Activated naive CD4-positive, alpha-beta T cell treated with anti-CD3 and anti-CD28 coated beads for 36 hours (primary cell): Measurements from ENCODE around the gene MTHFD2. TPM values are rescaled to one million over a fixed set of nuclear protein-coding genes. Genes with fewer than 3 reads are reported as not detected.
"Not testable (repeated sequence)": the region's sequence is repeated elsewhere in the genome, so short reads cannot be mapped to it uniquely, and the experiment has no call there.

Source experiments
- CTCF ChIA-PET: fragments of 350-600 bp; sonication (Branson Sonifier 250); formaldehyde crosslinking; loops from one replicate; lab custom pipeline; 2021; ENCODE audit warnings: antibody characterized with exemption; lab: Charles Lee
- DNase-seq: peaks from one replicate; pipeline ENCODE4 v3.0.0-alpha.2; 2020
- H3K27ac Mint-ChIP-seq: one replicate; pipeline ENCODE4 v1.8.0; 2021; ENCODE audit warnings: mild to moderate bottlenecking, mixed read lengths
- H3K27me3 Mint-ChIP-seq: one replicate; pipeline ENCODE4 v1.8.0; 2021; ENCODE audit warnings: low read depth, mixed read lengths
- H3K36me3 Mint-ChIP-seq: one replicate; pipeline ENCODE4 v1.8.0; 2021; ENCODE audit warnings: low read depth, mixed read lengths
- H3K4me1 Mint-ChIP-seq: one replicate; pipeline ENCODE4 v1.8.0; 2021; ENCODE audit warnings: low read depth, mixed read lengths
- H3K4me3 Mint-ChIP-seq: one replicate; pipeline ENCODE4 v1.8.0; 2021; ENCODE audit warnings: mild to moderate bottlenecking, moderate library complexity, mixed read lengths
- H3K9me3 Mint-ChIP-seq: one replicate; pipeline ENCODE4 v1.8.0; 2021; ENCODE audit warnings: mixed read lengths
- intact Hi-C: fragments of 100-400 bp; cut with micrococcal nuclease; formaldehyde crosslinking; loops from one replicate; pipeline ENCODE4 v1.15.1; 2023
- total RNA-seq, 2 experiments: library from RNA; stranded (reverse); gene quantifications; one replicate each; pipeline ENCODE4 v1.2.3, GENCODE V29; 2021

Gene MTHFD2
- total RNA-seq, 2 experiments from 2014 or later = 683 to 692 TPM

- Mint-ChIP-seq H3K36me3 (peaks cover 14% of the 10 kb centered on the region), H3K4me3 (peak overlapping the region; percentile 84), H3K9me3 (no peaks in the 10 kb centered on the region), H3K4me1 (peaks cover 43% of the 10 kb centered on the region), H3K27ac (peak overlapping the region; percentile 86), H3K27me3 (no peaks in the 10 kb centered on the region)
- intact Hi-C loops = loop anchor here (2.0 kb wide), 1 partner anchor 276 kb away; the partner anchor contains the start of gene INO80B
- CTCF ChIA-PET = interaction anchor here (0.6 to 2.3 kb wide), 35 partner anchors 8 to 1490 kb away, joined by 3 to 17 read pairs (median 4); partner anchors contain the start of genes MTHFD2 and STAMBP
- peak; percentile 9 for DNase-seq
Observed at GRCh38 chr2:74179063-74179865, 19.2 kb upstream of the MTHFD2 start.

- peak; percentile 13 for DNase-seq
- Mint-ChIP-seq H3K27ac (no peak overlapping the region), H3K27me3 (no peaks in the 10 kb centered on the region), H3K4me1 (peaks cover 33% of the 10 kb centered on the region), H3K9me3 (no peaks in the 10 kb centered on the region), H3K4me3 (no peak overlapping the region), H3K36me3 (peaks cover 6% of the 10 kb centered on the region)
- intact Hi-C loops = no loop called here
- CTCF ChIA-PET = interaction anchor here (0.5 to 0.7 kb wide), 3 partner anchors 19 to 620 kb away, joined by 3 to 5 read pairs (median 5); no protein-coding TSS in a partner anchor
Observed at GRCh38 chr2:74181739-74182138, 16.7 kb upstream of the MTHFD2 start.

- intact Hi-C loops = no loop called here
- Mint-ChIP-seq H3K4me3 (no peak overlapping the region), H3K36me3 (no peaks in the 10 kb centered on the region), H3K27me3 (no peaks in the 10 kb centered on the region), H3K4me1 (peaks cover 27% of the 10 kb centered on the region), H3K9me3 (no peaks in the 10 kb centered on the region), H3K27ac (no peak overlapping the region)
- no peak for DNase-seq
- CTCF ChIA-PET = interaction anchor here (0.8 to 1.0 kb wide), 3 partner anchors 10 to 16 kb away, joined by 3 to 5 read pairs (median 3); partner anchors contain the start of gene MTHFD2
Observed at GRCh38 chr2:74183878-74184277, 14.5 kb upstream of the MTHFD2 start.

- peaks cover 2% of the 10 kb centered on the region for H3K27me3 Mint-ChIP-seq
- peaks cover 23% of the 10 kb centered on the region for H3K4me1 Mint-ChIP-seq
- H3K4me3 Mint-ChIP-seq = no peak overlapping the region
- H3K36me3 Mint-ChIP-seq = no peaks in the 10 kb centered on the region
- intact Hi-C loops = loop anchor here (1.0 kb wide), 2 partner anchors 8 to 12 kb away; partner anchors contain the start of genes MOB1A and MTHFD2
- H3K27ac Mint-ChIP-seq = peak overlapping the region; percentile 87
- DNase-seq = peak; percentile 84
- H3K9me3 Mint-ChIP-seq = no peaks in the 10 kb centered on the region
- CTCF ChIA-PET = interaction anchor here (0.6 kb wide), 1 partner anchor 712 kb away, joined by 4 read pairs; no protein-coding TSS in a partner anchor
Observed at GRCh38 chr2:74186038-74186437, 12.4 kb upstream of the MTHFD2 start.

GRCh38 chr2:74186706-74187105, 11.7 kb upstream of the MTHFD2 start:
- H3K4me1 Mint-ChIP-seq = peaks cover 20% of the 10 kb centered on the region
- intact Hi-C loops = loop anchor here (1.0 kb wide), 2 partner anchors 8 to 12 kb away; partner anchors contain the start of genes MOB1A and MTHFD2
- H3K36me3 Mint-ChIP-seq = not testable (repeated sequence)

GRCh38 chr2:74188018-74188601, 10.3 kb upstream of the MTHFD2 start:
- CTCF ChIA-PET = interaction anchor here (0.7 to 1.1 kb wide), 3 partner anchors 9 to 11 kb away, joined by 3 to 4 read pairs (median 4); partner anchors contain the start of genes MOB1A and MTHFD2
- Mint-ChIP-seq H3K27ac (no peak overlapping the region), H3K36me3 (no peaks in the 10 kb centered on the region), H3K9me3 (no peaks in the 10 kb centered on the region), H3K4me1 (peaks cover 17% of the 10 kb centered on the region), H3K27me3 (peaks cover 2% of the 10 kb centered on the region), H3K4me3 (no peak overlapping the region)
- no peak for DNase-seq
- intact Hi-C loops = no loop called here

More at GRCh38 chr2:74186706-74187105, 11.7 kb upstream of the MTHFD2 start:
- CTCF ChIA-PET, DNase-seq, H3K9me3 Mint-ChIP-seq, H3K27me3 Mint-ChIP-seq, H3K4me3 Mint-ChIP-seq: not testable (repeated sequence)
- peak overlapping the region; percentile 87 for H3K27ac Mint-ChIP-seq

- no peak overlapping the region for H3K4me3 Mint-ChIP-seq
- intact Hi-C loops = no loop called here
Observed at GRCh38 chr2:74188696-74189095, 9.7 kb upstream of the MTHFD2 start.

GRCh38 chr2:74191596-74192380, 6.6 kb upstream of the MTHFD2 start:
- CTCF ChIA-PET = interaction anchor here (1.8 to 2.7 kb wide), 2 partner anchors 13 to 40 kb away, joined by 6 to 17 read pairs; partner anchors contain the start of gene MOB1A
- Mint-ChIP-seq H3K4me1 (peaks cover 2% of the 10 kb centered on the region), H3K27me3 (peaks cover 2% of the 10 kb centered on the region), H3K36me3 (no peaks in the 10 kb centered on the region), H3K27ac (no peak overlapping the region), H3K4me3 (no peak overlapping the region), H3K9me3 (no peaks in the 10 kb centered on the region)
- intact Hi-C loops = no loop called here
- DNase-seq = no peak

More at GRCh38 chr2:74188696-74189095, 9.7 kb upstream of the MTHFD2 start:
- CTCF ChIA-PET = interaction anchor here (0.7 kb wide), 1 partner anchor 8 kb away, joined by 4 read pairs; no protein-coding TSS in a partner anchor
- Mint-ChIP-seq H3K9me3 (no peaks in the 10 kb centered on the region), H3K27ac (no peak overlapping the region), H3K36me3 (no peaks in the 10 kb centered on the region), H3K27me3 (peaks cover 2% of the 10 kb centered on the region), H3K4me1 (peaks cover 17% of the 10 kb centered on the region)
- no peak for DNase-seq

GRCh38 chr2:74194799-74195198, 3.6 kb upstream of the MTHFD2 start:
- Mint-ChIP-seq H3K4me3 (no peak overlapping the region), H3K9me3 (no peaks in the 10 kb centered on the region), H3K27me3 (no peaks in the 10 kb centered on the region), H3K36me3 (peaks cover 11% of the 10 kb centered on the region), H3K27ac (no peak overlapping the region), H3K4me1 (peaks cover 10% of the 10 kb centered on the region)
- intact Hi-C loops = loop anchor here (5.0 kb wide), 1 partner anchor 207 kb away; no protein-coding TSS in a partner anchor
- CTCF ChIA-PET = no interaction called here
- DNase-seq = no peak

GRCh38 chr2:74197049-74197448, 1.4 kb upstream of the MTHFD2 start:
- no peaks in the 10 kb centered on the region for H3K27me3 Mint-ChIP-seq
- no peaks in the 10 kb centered on the region for H3K9me3 Mint-ChIP-seq
- no peak for DNase-seq
- CTCF ChIA-PET = interaction anchor here (0.8 to 1.7 kb wide), 6 partner anchors 9 to 381 kb away, joined by 3 to 9 read pairs (median 4); partner anchors contain the start of gene MOB1A
- peaks cover 29% of the 10 kb centered on the region for H3K36me3 Mint-ChIP-seq
- H3K4me3 Mint-ChIP-seq = peak overlapping the region; percentile 34
- peaks cover 25% of the 10 kb centered on the region for H3K4me1 Mint-ChIP-seq
- intact Hi-C loops = loop anchor here (5.0 kb wide), 1 partner anchor 210 kb away; no protein-coding TSS in a partner anchor
- H3K27ac Mint-ChIP-seq = peak overlapping the region; percentile 36

GRCh38 chr2:74198023-74198460, 373 bp upstream of the MTHFD2 start:
- peaks cover 38% of the 10 kb centered on the region for H3K36me3 Mint-ChIP-seq
- DNase-seq = no peak
- no peaks in the 10 kb centered on the region for H3K27me3 Mint-ChIP-seq
- intact Hi-C loops = loop anchor here (1.0 to 5.0 kb wide), 9 partner anchors 8 to 461 kb away; partner anchors contain the start of genes MOB1A, STAMBP, TPRKB and WBP1
- H3K4me3 Mint-ChIP-seq = peak overlapping the region; percentile 97
- no peaks in the 10 kb centered on the region for H3K9me3 Mint-ChIP-seq
- CTCF ChIA-PET = interaction anchor here (0.8 to 3.2 kb wide), 7 partner anchors 10 to 382 kb away, joined by 3 to 13 read pairs (median 3); partner anchors contain the start of gene MOB1A
- H3K27ac Mint-ChIP-seq = peak overlapping the region; percentile 99
- peaks cover 31% of the 10 kb centered on the region for H3K4me1 Mint-ChIP-seq
